Gastrocnemius medialis (tissue), 4 donors: Measurements from ENCODE around the gene SMAD6.

Source experiments
- CTCF ChIP-seq, 5 experiments: fragments of 450-650 bp in 3 of 5; fragments of 200-600 bp in 2 of 5; sonication (generic) in 2 of 5; IDR thresholded peaks in 4 of 5; conservative IDR thresholded peaks in 1 of 5; 1 replicate in 4 of 5; 2 replicates in 1 of 5; pipeline ENCODE4 v1.5.1; 2016 to 2019; ENCODE audit warnings: antibody characterized with exemption in 5 of 5, mild to moderate bottlenecking in 3 of 5, moderate library complexity in 3 of 5
- POLR2A ChIP-seq, 2 donors: fragments of 450-650 bp; IDR thresholded peaks; one replicate each; pipeline ENCODE4 v1.6.1; 2017; ENCODE audit warnings: antibody characterized with exemption in 2 of 2, mild to moderate bottlenecking in 2 of 2, moderate library complexity in 2 of 2

GRCh38 chr15:66753687-66754377 is 51.8 kb downstream of the SMAD6 start:
- TF ChIP-seq CTCF (IDR thresholded peaks at IDR 0.05 in 4 of 5, conservative IDR thresholded peaks at IDR 0.05 in 1 of 5) (no peak), POLR2A (IDR thresholded peaks at IDR 0.05) (no peak)
